ENCODE measurements around the gene ZNF41.

DNA sequence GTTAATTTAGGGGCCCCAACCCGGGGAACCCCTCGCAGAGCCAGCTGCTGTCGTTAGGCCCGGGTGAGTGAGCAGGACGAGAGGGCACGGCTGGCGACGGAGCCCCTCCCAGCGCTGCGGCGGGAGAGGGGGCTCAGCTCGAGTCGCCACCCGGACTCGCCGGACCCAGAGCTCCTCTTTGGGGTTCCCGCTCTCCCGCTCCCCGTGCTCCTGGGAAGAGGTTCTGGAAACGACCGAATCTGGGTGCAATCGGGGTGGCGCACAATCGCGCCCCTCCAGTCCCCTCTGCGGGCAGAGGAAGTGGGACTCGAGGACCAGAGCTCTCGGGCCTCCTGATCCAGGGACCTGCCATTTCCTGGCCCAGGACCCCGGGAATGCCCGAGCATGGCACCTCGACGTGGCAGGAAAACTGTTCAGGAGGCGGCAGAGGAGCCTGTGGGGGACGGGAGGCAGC, 40.7 kb upstream of the ZNF41 start:
- TF ChIP-seq, protein P1, sequence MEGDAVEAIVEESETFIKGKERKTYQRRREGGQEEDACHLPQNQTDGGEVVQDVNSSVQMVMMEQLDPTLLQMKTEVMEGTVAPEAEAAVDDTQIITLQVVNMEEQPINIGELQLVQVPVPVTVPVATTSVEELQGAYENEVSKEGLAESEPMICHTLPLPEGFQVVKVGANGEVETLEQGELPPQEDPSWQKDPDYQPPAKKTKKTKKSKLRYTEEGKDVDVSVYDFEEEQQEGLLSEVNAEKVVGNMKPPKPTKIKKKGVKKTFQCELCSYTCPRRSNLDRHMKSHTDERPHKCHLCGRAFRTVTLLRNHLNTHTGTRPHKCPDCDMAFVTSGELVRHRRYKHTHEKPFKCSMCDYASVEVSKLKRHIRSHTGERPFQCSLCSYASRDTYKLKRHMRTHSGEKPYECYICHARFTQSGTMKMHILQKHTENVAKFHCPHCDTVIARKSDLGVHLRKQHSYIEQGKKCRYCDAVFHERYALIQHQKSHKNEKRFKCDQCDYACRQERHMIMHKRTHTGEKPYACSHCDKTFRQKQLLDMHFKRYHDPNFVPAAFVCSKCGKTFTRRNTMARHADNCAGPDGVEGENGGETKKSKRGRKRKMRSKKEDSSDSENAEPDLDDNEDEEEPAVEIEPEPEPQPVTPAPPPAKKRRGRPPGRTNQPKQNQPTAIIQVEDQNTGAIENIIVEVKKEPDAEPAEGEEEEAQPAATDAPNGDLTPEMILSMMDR (IDR thresholded peaks at IDR 0.05), result no peak
- no peak for TF ChIP-seq POLR2A (IDR thresholded peaks at IDR 0.05)
- TF ChIP-seq EP300 (IDR thresholded peaks at IDR 0.05), result no peak
